IPS-18a (cell line): ENCODE measurements around the gene OSBPL5.

Experiments
- H3K27ac ChIP-seq: one replicate; pipeline ENCODE4 v1.5.1; 2013; ENCODE audit warnings: low read length
- H3K27me3 ChIP-seq: one replicate; pipeline ENCODE4 v1.6.1; 2013; ENCODE audit warnings: mild to moderate bottlenecking, low read length; ENCODE audit not compliant: control insufficient read depth, insufficient read depth
- H3K36me3 ChIP-seq: one replicate; pipeline ENCODE4 v1.6.1; 2013; ENCODE audit warnings: low read depth, low read length; ENCODE audit not compliant: control insufficient read depth
- H3K4me1 ChIP-seq: one replicate; pipeline ENCODE4 v1.6.1; 2013; ENCODE audit warnings: low read depth, low read length; ENCODE audit not compliant: control insufficient read depth
- H3K4me3 ChIP-seq: one replicate; pipeline ENCODE4 v1.5.1; 2013; ENCODE audit warnings: low read length
- H3K9ac ChIP-seq: one replicate; pipeline ENCODE4 v1.6.1; 2013; ENCODE audit warnings: mild to moderate bottlenecking, low read length, moderate library complexity
- H3K9me3 ChIP-seq: one replicate; pipeline ENCODE4 v1.6.1; 2013; ENCODE audit warnings: low read depth, low read length; ENCODE audit not compliant: control insufficient read depth

OSBPL5 gene

GRCh38 chr11:3203221-3204043, 38.3 kb upstream of the OSBPL5 start:
- H3K4me3 ChIP-seq = peak overlapping the region; percentile 63
- H3K4me1 ChIP-seq = no peaks in the 10 kb centered on the region
- H3K9ac ChIP-seq = no peak overlapping the region
- peaks cover 50% of the 10 kb centered on the region for H3K27me3 ChIP-seq
- no peak overlapping the region for H3K27ac ChIP-seq
- no peaks in the 10 kb centered on the region for H3K36me3 ChIP-seq
- H3K9me3 ChIP-seq = no peaks in the 10 kb centered on the region

- peak overlapping the region; percentile 63 for H3K4me3 ChIP-seq
- no peaks in the 10 kb centered on the region for H3K36me3 ChIP-seq
- no peak overlapping the region for H3K27ac ChIP-seq
- peaks cover 50% of the 10 kb centered on the region for H3K27me3 ChIP-seq
- no peaks in the 10 kb centered on the region for H3K4me1 ChIP-seq
- H3K9me3 ChIP-seq = no peaks in the 10 kb centered on the region
- H3K9ac ChIP-seq = no peak overlapping the region
Observed at GRCh38 chr11:3202759-3203158, 37.6 kb upstream of the OSBPL5 start.

- Histone ChIP-seq H3K4me3 (peak overlapping the region; percentile 63), H3K4me1 (no peaks in the 10 kb centered on the region), H3K9ac (no peak overlapping the region), H3K36me3 (no peaks in the 10 kb centered on the region), H3K27me3 (peaks cover 50% of the 10 kb centered on the region), H3K9me3 (no peaks in the 10 kb centered on the region), H3K27ac (no peak overlapping the region)
Observed at GRCh38 chr11:3202305-3202704, 37.2 kb upstream of the OSBPL5 start.

- H3K36me3 ChIP-seq = no peaks in the 10 kb centered on the region
- H3K9me3 ChIP-seq = no peaks in the 10 kb centered on the region
- peaks cover 50% of the 10 kb centered on the region for H3K27me3 ChIP-seq
- H3K27ac ChIP-seq = no peak overlapping the region
- H3K4me1 ChIP-seq = no peaks in the 10 kb centered on the region
- H3K9ac ChIP-seq = no peak overlapping the region
- no peak overlapping the region for H3K4me3 ChIP-seq
Observed at GRCh38 chr11:3201677-3202181, 36.6 kb upstream of the OSBPL5 start.

GRCh38 chr11:3201112-3201581, 36.0 kb upstream of the OSBPL5 start:
- H3K4me3 ChIP-seq = no peak overlapping the region
- peaks cover 50% of the 10 kb centered on the region for H3K27me3 ChIP-seq
- H3K4me1 ChIP-seq = no peaks in the 10 kb centered on the region
- no peak overlapping the region for H3K9ac ChIP-seq
- H3K27ac ChIP-seq = no peak overlapping the region
- H3K9me3 ChIP-seq = no peaks in the 10 kb centered on the region
- H3K36me3 ChIP-seq = no peaks in the 10 kb centered on the region

- no peak overlapping the region for H3K27ac ChIP-seq
- H3K4me1 ChIP-seq = no peaks in the 10 kb centered on the region
- no peak overlapping the region for H3K9ac ChIP-seq
- no peak overlapping the region for H3K4me3 ChIP-seq
- peaks cover 47% of the 10 kb centered on the region for H3K27me3 ChIP-seq
- no peaks in the 10 kb centered on the region for H3K36me3 ChIP-seq
- H3K9me3 ChIP-seq = no peaks in the 10 kb centered on the region
Observed at GRCh38 chr11:3200388-3201111, 35.4 kb upstream of the OSBPL5 start.

- no peak overlapping the region for H3K4me3 ChIP-seq
- H3K9me3 ChIP-seq = no peaks in the 10 kb centered on the region
- H3K27me3 ChIP-seq = peaks cover 38% of the 10 kb centered on the region
- H3K9ac ChIP-seq = no peak overlapping the region
- no peaks in the 10 kb centered on the region for H3K36me3 ChIP-seq
- H3K27ac ChIP-seq = no peak overlapping the region
- H3K4me1 ChIP-seq = no peaks in the 10 kb centered on the region
Observed at GRCh38 chr11:3199537-3200295, 34.6 kb upstream of the OSBPL5 start.

- Histone ChIP-seq H3K36me3 (no peaks in the 10 kb centered on the region), H3K4me1 (no peaks in the 10 kb centered on the region), H3K27me3 (peaks cover 29% of the 10 kb centered on the region), H3K9me3 (no peaks in the 10 kb centered on the region), H3K4me3 (no peak overlapping the region), H3K9ac (no peak overlapping the region), H3K27ac (no peak overlapping the region)
Observed at GRCh38 chr11:3198815-3199214, 33.7 kb upstream of the OSBPL5 start.

- H3K27ac ChIP-seq = no peak overlapping the region
- no peak overlapping the region for H3K9ac ChIP-seq
- H3K36me3 ChIP-seq = no peaks in the 10 kb centered on the region
- peaks cover 21% of the 10 kb centered on the region for H3K27me3 ChIP-seq
- H3K4me1 ChIP-seq = no peaks in the 10 kb centered on the region
- H3K4me3 ChIP-seq = no peak overlapping the region
- no peaks in the 10 kb centered on the region for H3K9me3 ChIP-seq
Observed at GRCh38 chr11:3197878-3198528, 32.9 kb upstream of the OSBPL5 start.

- Histone ChIP-seq H3K4me1 (no peaks in the 10 kb centered on the region), H3K27me3 (peaks cover 13% of the 10 kb centered on the region), H3K9ac (no peak overlapping the region)
Observed at GRCh38 chr11:3197044-3197695, 32.1 kb upstream of the OSBPL5 start.

More at GRCh38 chr11:3197044-3197695, 32.1 kb upstream of the OSBPL5 start:
- H3K9me3 ChIP-seq = no peaks in the 10 kb centered on the region
- no peak overlapping the region for H3K27ac ChIP-seq
- no peak overlapping the region for H3K4me3 ChIP-seq
- H3K36me3 ChIP-seq = no peaks in the 10 kb centered on the region
